Measurements from ENCODE around the gene NKX2-4. TPM values are rescaled to one million over a fixed set of nuclear protein-coding genes. Genes with fewer than 3 reads are reported as not detected.

The NKX2-4 gene
- total and polyA plus RNA-seq, 9 of the 15 experiments (the other 6 are each of a cell fraction or from before 2014, with no cell fraction given): not detected

- no peak for TF ChIP-seq ZNF518B (CRISPR knock-in tag; IDR thresholded peaks at IDR 0.05)
- no peak for TF ChIP-seq SMAD2 (IDR thresholded peaks at IDR 0.05; ENCODE audit: low read depth, low read length)
- no peak for TF ChIP-seq HNRNPUL1 (IDR thresholded peaks at IDR 0.05; ENCODE audit: low read length)
Observed at GRCh38 chr20:21361266-21361665, 36.1 kb downstream of the NKX2-4 start (continued).

- DNase-seq (ENCODE audit: extremely low read depth in 1 of 4, low spot score in 3 of 4) (no peak), FAIRE-seq (no peak), ATAC-seq (no peak)
- Histone ChIP-seq H3K27me3 (ENCODE audit: control insufficient read depth in 2 of 2, insufficient read depth in 2 of 2, low read length in 2 of 2) (no peaks in the 10 kb centered on the region), H3K27ac (ENCODE audit: extremely low read depth, low read depth, low read length) (no peak overlapping the region), H3K9ac (ENCODE audit: insufficient read depth in 1 of 2, low read depth in 2 of 2, low read length in 2 of 2) (no peak overlapping the region), H3K79me2 (ENCODE audit: control insufficient read depth, insufficient read depth, low read length) (no peaks in the 10 kb centered on the region; the same call in 2 of the 3 replicates), H3K36me3 (ENCODE audit: control insufficient read depth, insufficient read depth, low read length) (peaks cover 70% of the 10 kb centered on the region), H3K4me2 (ENCODE audit: insufficient read depth, low read length) (no peak overlapping the region), H2AFZ (ENCODE audit: low read depth, low read length) (no peak overlapping the region), H3K9me1 (ENCODE audit: control insufficient read depth, insufficient read depth, low read length) (no peaks in the 10 kb centered on the region), H3K4me3 (no peak overlapping the region), H4K20me1 (replicated peaks; ENCODE audit: control insufficient read depth, insufficient read depth, low read length) (no peaks in the 10 kb centered on the region), H3K9me3 (replicated peaks; ENCODE audit: control insufficient read depth, insufficient read depth, low read depth, low read length) (no peaks in the 10 kb centered on the region), H3K4me1 (replicated peaks in 1 of 2; ENCODE audit: control insufficient read depth in 2 of 2, insufficient read depth in 2 of 2, low read length in 2 of 2) (no peaks in the 10 kb centered on the region)
- WGBS (ENCODE audit: insufficient coverage, low coverage, missing lambda C conversion rate): 100% methylated on average over 1 of the region's 1 CpG
- POLR2A ChIA-PET: no interaction called here
- CTCF ChIA-PET (ENCODE audit: low intra/inter-chr PET ratio): interaction anchor here (0.5 kb wide), 1 partner anchor 908 kb away, joined by 3 read pairs; no protein-coding TSS in a partner anchor
- no TSS peak for BruUV-seq (replicated peaks)
- intact Hi-C loops (cut with micrococcal nuclease): no loop called here
- in situ Hi-C loops (cut with MboI): no loop called here
- TF ChIP-seq PPARD (CRISPR knock-in tag; IDR thresholded peaks at IDR 0.05) (no peak), TAF7 (tag; IDR thresholded peaks at IDR 0.05) (no peak), CHAMP1 (IDR thresholded peaks at IDR 0.05) (no peak), ATF3 (IDR thresholded peaks at IDR 0.05) (no peak), ATF3 (CRISPR knock-in tag; conservative IDR thresholded peaks at IDR 0.05) (no peak)
Observed at GRCh38 chr20:21360705-21361104, 36.6 kb downstream of the NKX2-4 start.
